ENCODE results near the gene EFCAB6. TPM values are rescaled to one million over a fixed set of nuclear protein-coding genes. Genes with fewer than 3 reads are reported as not detected.

Gene EFCAB6
- total and polyA plus RNA-seq, 2 of the 4 experiments (the other 2 are of a cell fraction) = 0.44 to 1.1 TPM

DNA sequence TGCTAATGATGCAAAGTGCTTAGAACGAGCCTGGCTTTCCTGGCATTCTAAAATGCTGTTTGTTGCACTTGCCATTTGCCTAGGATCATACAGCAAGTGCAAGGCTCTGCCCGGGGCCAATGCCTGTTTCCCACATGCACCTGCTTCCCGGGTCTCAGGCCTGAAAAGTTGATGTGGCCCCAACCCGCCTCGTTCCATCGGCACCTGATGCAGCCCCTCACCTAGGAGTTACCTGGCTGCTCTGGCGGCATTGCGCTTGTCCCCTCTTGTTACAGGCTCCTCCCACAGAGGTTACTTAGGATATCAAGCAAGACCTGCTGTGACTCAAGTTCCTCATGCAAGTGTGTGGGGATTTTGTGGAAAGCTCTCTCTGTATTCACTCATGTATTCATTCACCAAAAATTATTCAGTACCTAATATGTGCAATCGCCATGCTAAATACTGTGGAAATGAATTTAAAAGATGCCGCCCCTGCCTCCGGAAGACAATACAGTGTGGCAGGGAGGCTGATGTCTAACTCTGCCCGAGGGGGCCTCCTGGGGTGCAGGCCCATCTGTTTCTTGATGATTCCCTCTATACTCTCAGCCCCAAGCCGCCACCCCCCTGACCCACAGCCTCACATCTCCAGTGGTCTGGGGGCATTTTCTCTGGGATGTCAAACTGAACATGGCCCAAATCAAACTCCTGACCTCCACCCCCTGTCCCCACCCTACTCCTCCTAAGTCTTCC, 184.5 kb downstream of the EFCAB6 start:
- Histone ChIP-seq H3K18ac (ENCODE audit: low read depth, low read length) (no peak overlapping the region), H3K4me2 (ENCODE audit: low read depth, low read length) (no peak overlapping the region), H3K36me3 (ENCODE audit: control insufficient read depth, insufficient read depth, low read length) (no peaks in the 10 kb centered on the region), H2BK15ac (ENCODE audit: low read depth, low read length) (no peak overlapping the region), H2AK5ac (ENCODE audit: low read depth, low read length) (no peak overlapping the region), H3K27me3 (ENCODE audit: control insufficient read depth, insufficient read depth, low read length) (no peaks in the 10 kb centered on the region; the same call in 1 of the 2 replicates), H2AK9ac (replicated peaks; ENCODE audit: low read depth, low read length, poor library complexity) (no peak overlapping the region), H3K14ac (replicated peaks; ENCODE audit: low read depth, low read length) (no peak overlapping the region), H3K27ac (ENCODE audit: insufficient read depth, low read length) (no peak overlapping the region), H3K9me1 (ENCODE audit: insufficient read depth, low read length) (no peaks in the 10 kb centered on the region), H3K9me3 (ENCODE audit: control insufficient read depth, insufficient read depth, low read length) (no peaks in the 10 kb centered on the region; the same call in 1 of the 2 replicates), H3K79me1 (ENCODE audit: low read depth in 1 of 2, low read length in 2 of 2) (no peaks in the 10 kb centered on the region), H2BK20ac (ENCODE audit: low read depth, low read length) (no peak overlapping the region), H2BK5ac (ENCODE audit: low read depth, low read length, poor library complexity, severe bottlenecking) (no peak overlapping the region), H2BK120ac (ENCODE audit: low read depth, low read length) (no peak overlapping the region), H3K4ac (ENCODE audit: low read depth, low read length) (no peak overlapping the region), H3K4me3 (ENCODE audit: insufficient read depth, low read depth, low read length) (no peak overlapping the region), H4K8ac (ENCODE audit: low read depth in 2 of 2, low read length in 2 of 2) (no peak overlapping the region), H3K23ac (ENCODE audit: low read depth, low read length) (no peak overlapping the region), H4K20me1 (ENCODE audit: insufficient read depth, low read length) (no peaks in the 10 kb centered on the region), H3K4me1 (ENCODE audit: control insufficient read depth, insufficient read depth, low read length) (no peaks in the 10 kb centered on the region), H4K91ac (ENCODE audit: insufficient read depth, low read depth, low read length) (no peak overlapping the region), H3K56ac (ENCODE audit: extremely low read depth, insufficient read depth, low read length) (no peak overlapping the region), H3K9ac (ENCODE audit: low read depth, low read length) (no peak overlapping the region), H4K5ac (ENCODE audit: low read depth, low read length) (no peak overlapping the region), H2AFZ (replicated peaks; ENCODE audit: low read length, poor library complexity) (no peak overlapping the region)
- POLR2A ChIA-PET (ENCODE audit: unreplicated experiment) = no interaction called here
- BruUV-seq (replicated peaks) = no TSS peak
- 0% methylated on average over 1 of the region's 13 CpGs; no CpG with 5 or more reads in 1 of the 2 experiments for WGBS, 2 experiments (ENCODE audit: extremely low coverage in 2 of 2, insufficient read length in 1 of 2)
- dilution Hi-C loops (cut with HindIII; ENCODE audit: low sequenced_read_pairs, unreplicated experiment) = no loop called here
- in situ Hi-C loops (cut with MboI; ENCODE audit: low sequenced_read_pairs) = no loop called here
- DNase-seq = no peak
- intact Hi-C loops (cut with micrococcal nuclease) = no loop called here
- ATAC-seq (ENCODE audit: low read depth) = no peak
- CTCF ChIA-PET = no interaction called here
- TF ChIP-seq RCOR1 (IDR thresholded peaks at IDR 0.05; ENCODE audit: insufficient replicate concordance, low read length) (no peak), FOS (IDR thresholded peaks at IDR 0.05; ENCODE audit: low read depth, low read length) (no peak), BHLHE40 (IDR thresholded peaks at IDR 0.05; ENCODE audit: low read depth, low read length) (no peak), CEBPB (IDR thresholded peaks at IDR 0.05; ENCODE audit: low read depth, low read length) (no peak), MAZ (IDR thresholded peaks at IDR 0.05; ENCODE audit: borderline replicate concordance, low read depth, low read length) (no peak)
